ACC112 (cell line): ENCODE data around the gene MARCHF10.
A peak's percentile ranks its signal among the peaks of the same experiment; 100 is the strongest.
"Not testable (repeated sequence)": the region's sequence is repeated elsewhere in the genome, so short reads cannot be mapped to it uniquely, and the experiment has no call there.

Experiments used
- H2AFZ ChIP-seq: fragments of 200-600 bp; sonication (generic); one replicate; pipeline ENCODE4 v1.6.0; 2017; ENCODE audit warnings: antibody characterized with exemption, low read length; ENCODE audit not compliant: unreplicated experiment
- H3K27ac ChIP-seq: fragments of 200-600 bp; sonication (generic); 2 replicates; pipeline ENCODE4 v1.5.1; 2014; ENCODE audit warnings: low read depth, mild to moderate bottlenecking, antibody characterized with exemption, low read length, moderate library complexity
- H3K27me3 ChIP-seq: fragments of 200-600 bp; sonication (generic); 2 replicates; pipeline ENCODE4 v1.6.1; 2014; ENCODE audit warnings: mild to moderate bottlenecking, antibody characterized with exemption, low read length, moderate library complexity, mixed read lengths; ENCODE audit not compliant: insufficient read depth
- H3K36me3 ChIP-seq: fragments of 200-600 bp; sonication (generic); 2 replicates; pipeline ENCODE4 v1.6.1; 2016; ENCODE audit warnings: mild to moderate bottlenecking, antibody characterized with exemption, low read length, moderate library complexity, mixed read lengths; ENCODE audit not compliant: insufficient read depth
- H3K4me1 ChIP-seq: fragments of 200-600 bp; sonication (generic); one replicate; pipeline ENCODE4 v1.6.1; 2016; ENCODE audit warnings: low read length, mixed read lengths; ENCODE audit not compliant: insufficient read depth, unreplicated experiment, control insufficient read depth
- H3K4me3 ChIP-seq: fragments of 200-600 bp; sonication (generic); 2 replicates; pipeline ENCODE4 v1.5.1; 2014; ENCODE audit warnings: mild to moderate bottlenecking, low read depth, low read length
- H3K79me2 ChIP-seq: fragments of 200-600 bp; sonication (generic); one replicate; pipeline ENCODE4 v1.6.0; 2016; ENCODE audit warnings: low read length; ENCODE audit not compliant: control insufficient read depth, unreplicated experiment, insufficient read depth

Gene MARCHF10

DNA sequence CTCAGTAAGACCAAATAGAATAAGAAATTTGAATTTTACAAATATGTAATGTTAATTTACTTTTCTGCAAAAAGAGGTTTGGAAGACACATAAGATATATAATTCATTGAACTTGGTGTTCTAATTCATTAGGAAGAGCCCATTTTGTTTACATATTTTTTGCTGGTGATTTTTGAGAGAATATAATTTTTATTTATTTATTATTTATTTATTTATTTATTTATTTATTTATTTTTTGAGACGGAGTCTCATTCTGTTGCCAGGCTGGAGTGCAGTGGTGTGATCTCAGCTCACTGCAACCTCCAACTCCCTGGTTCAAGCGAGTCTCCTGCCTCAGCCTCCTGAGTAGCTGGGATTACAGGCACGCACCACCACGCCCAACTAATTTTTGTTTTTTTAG is 25.7 kb upstream of the MARCHF10 start:
- H3K27me3 ChIP-seq, H3K27ac ChIP-seq, H3K4me3 ChIP-seq, H3K36me3 ChIP-seq, H2AFZ ChIP-seq, H3K4me1 ChIP-seq, H3K79me2 ChIP-seq: not testable (repeated sequence)

DNA sequence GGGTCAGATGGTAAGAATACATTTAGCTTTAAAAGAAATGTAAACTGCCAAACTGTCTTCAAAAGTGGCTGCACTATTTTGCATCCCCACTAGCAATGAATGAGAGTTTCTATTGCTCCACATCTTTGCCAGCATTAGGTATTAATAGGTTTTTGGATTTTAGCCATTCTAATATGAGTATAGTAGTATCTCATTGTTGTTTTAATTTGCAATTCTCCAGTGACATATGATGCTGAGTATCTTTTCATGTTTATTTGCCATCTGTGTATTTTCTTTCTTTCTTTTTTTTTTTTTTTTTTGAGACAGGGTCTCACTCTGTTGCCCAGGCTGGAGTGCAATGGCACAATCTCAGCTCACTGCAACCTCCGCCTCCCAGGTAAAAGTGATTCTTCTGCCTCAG is 24.3 kb upstream of the MARCHF10 start:
- H3K4me1 ChIP-seq, result peaks cover 11% of the 10 kb centered on the region
- no peak overlapping the region for H3K4me3 ChIP-seq
- H2AFZ ChIP-seq, result no peak overlapping the region
- H3K79me2 ChIP-seq, result no peaks in the 10 kb centered on the region
- no peaks in the 10 kb centered on the region for H3K27me3 ChIP-seq
- no peaks in the 10 kb centered on the region for H3K36me3 ChIP-seq
- H3K27ac ChIP-seq, result no peak overlapping the region

DNA sequence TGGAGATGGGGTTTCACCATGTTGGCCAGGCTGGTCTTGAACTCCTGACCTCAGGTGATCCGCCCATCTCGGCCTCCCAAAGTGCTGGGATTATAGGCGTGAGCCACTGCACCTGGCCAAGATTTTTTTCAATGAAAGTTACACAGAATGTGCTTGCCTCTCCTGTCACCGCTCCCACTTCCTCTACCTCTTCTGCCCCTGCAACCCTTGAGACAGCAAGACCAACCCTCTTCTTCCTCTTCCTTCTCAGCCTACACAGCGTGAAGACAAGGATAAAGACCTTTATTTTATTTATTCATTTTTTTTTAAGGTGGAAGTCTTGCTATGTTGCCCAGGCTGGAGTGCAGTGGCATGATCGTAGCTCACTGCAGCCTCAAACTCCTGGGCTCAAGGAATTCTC is 23.0 kb upstream of the MARCHF10 start:
- H2AFZ ChIP-seq, H3K79me2 ChIP-seq, H3K4me3 ChIP-seq, H3K27me3 ChIP-seq, H3K36me3 ChIP-seq, H3K27ac ChIP-seq: not testable (repeated sequence)
- H3K4me1 ChIP-seq, result peaks cover 22% of the 10 kb centered on the region

DNA sequence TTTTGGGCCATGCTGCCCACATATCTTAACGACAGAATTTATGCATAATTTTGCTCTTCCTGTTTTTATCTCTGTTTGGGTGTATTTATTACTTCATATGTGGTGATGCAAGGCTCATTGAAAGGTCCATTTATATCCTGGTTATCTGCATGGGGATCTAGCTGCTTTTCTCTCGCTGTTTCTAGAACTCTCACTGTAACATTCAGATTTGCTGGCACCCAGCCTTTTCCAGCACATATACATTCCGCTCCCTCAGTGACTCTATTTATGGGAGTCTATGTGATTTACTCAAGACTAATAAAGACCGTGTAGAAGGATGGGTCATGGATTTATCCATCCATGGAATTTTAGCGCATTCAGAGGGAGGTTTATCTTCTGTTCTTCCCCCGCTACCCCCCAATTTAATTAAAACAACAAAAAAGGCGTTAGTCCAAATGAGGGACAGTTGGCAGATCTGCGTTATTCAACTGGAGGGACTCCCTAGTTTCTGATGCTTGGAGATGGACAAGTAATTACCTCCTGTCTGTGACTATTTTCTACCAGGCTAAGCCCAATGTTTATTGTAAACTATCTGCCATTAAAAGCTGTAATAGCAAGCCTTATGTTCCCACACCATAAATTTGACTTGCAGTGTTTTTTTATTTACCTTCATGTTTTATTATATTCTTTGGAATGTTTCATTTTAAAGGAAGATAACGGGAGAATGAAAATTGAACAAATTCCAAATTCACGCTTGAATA is 19.8 kb upstream of the MARCHF10 start:
- H3K36me3 ChIP-seq, result no peaks in the 10 kb centered on the region
- peak overlapping the region; percentile 2; the same call in 1 of the 2 replicates for H3K4me3 ChIP-seq
- H2AFZ ChIP-seq, result peak overlapping the region; percentile 66
- peak overlapping the region; percentile 77 for H3K27ac ChIP-seq
- no peaks in the 10 kb centered on the region for H3K27me3 ChIP-seq
- no peaks in the 10 kb centered on the region for H3K79me2 ChIP-seq
- H3K4me1 ChIP-seq, result peaks cover 42% of the 10 kb centered on the region

DNA sequence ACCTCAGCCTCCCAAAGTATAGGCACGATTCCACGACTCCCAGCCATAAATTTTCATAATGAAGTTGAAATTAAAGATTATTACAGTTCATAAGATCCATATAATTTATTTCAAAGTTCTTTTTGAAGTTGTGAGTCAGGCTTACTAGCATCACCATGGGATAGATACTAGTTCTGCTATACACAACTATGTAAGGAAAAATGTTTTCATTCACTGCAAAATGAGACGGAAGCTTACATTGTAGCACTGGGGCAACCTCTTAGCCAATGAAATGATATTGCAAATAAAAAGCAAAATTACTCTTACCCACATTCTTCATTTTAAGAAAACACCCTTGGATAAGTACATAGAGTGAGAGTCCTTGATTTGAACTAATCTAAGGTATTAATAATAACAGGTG is 18.8 kb upstream of the MARCHF10 start:
- Histone ChIP-seq H3K79me2 (no peaks in the 10 kb centered on the region), H3K27me3 (no peaks in the 10 kb centered on the region), H3K27ac (peak overlapping the region; percentile 77), H3K36me3 (no peaks in the 10 kb centered on the region), H3K4me1 (peaks cover 52% of the 10 kb centered on the region), H2AFZ (peak overlapping the region; percentile 66), H3K4me3 (no peak overlapping the region)

DNA sequence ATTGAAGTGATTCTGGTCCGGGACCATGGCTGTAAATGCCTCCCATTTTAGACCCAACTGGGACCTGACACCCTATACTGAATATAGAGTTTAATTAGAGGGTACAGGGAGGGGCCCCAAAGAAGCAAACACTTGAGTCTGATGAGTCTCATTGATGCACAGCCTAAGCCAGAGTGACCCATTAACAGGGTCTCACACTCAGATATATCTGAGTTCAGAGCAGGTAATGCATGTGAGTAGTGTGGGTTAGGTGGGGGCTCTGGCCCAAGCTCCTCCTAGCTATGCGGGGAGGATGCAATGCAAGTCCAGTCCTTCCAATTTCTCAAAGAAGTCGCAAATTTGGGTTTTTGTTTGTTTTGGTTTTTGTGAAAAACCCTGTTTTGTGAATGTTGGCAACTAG is 17.1 kb upstream of the MARCHF10 start:
- H3K27ac ChIP-seq, result peak overlapping the region; percentile 95
- peak overlapping the region; percentile 33 for H2AFZ ChIP-seq
- H3K4me3 ChIP-seq, result peak overlapping the region; percentile 5; the same call in 1 of the 2 replicates

DNA sequence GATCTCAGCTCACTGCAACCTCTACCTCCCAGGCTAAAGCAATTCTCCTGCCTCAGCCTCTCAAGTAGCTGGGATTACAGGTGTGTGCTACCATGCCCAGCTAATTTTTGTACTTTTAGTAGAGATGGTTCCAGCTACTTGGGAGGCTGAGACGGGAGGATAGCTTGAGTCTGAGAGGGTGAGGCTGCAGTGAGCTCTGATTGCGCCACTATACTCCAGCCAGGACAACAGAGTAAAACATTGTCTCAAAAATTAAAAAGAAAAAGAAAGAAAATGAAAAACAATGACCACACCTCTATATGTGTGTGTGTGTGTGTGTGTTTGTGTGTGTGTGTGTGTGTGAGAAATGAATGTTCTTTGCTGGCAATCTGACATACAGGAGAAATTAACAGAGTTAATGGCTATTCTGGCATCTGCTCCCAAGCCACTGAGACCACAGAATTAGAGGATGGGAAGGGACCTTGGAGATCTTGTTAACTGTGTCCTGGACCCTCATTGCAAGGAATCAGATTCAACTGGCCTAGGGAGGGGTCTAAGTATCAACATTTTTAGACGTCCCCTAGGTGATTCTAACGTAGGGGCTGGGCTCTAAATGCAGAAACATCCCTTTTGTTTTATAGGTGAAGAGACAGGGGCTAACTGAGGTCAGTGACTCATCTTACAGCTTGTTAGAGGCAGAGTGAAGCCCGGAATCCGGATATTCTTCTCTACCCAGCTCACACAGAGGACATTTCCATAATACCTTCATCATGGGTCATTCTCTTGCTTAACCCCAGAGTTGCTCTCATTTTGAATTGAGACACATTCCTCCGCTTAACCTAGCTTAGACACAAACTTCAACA is 16.4 kb upstream of the MARCHF10 start:
- no peaks in the 10 kb centered on the region for H3K36me3 ChIP-seq
- peaks cover 73% of the 10 kb centered on the region for H3K4me1 ChIP-seq
- H3K4me3 ChIP-seq, result peak overlapping the region; percentile 5; the same call in 1 of the 2 replicates
- peak overlapping the region; percentile 33 for H2AFZ ChIP-seq
- no peaks in the 10 kb centered on the region for H3K79me2 ChIP-seq
- H3K27me3 ChIP-seq, result no peaks in the 10 kb centered on the region
- peak overlapping the region; percentile 95 for H3K27ac ChIP-seq

More for the DNA sequence above, 17.1 kb upstream of the MARCHF10 start:
- Histone ChIP-seq H3K79me2 (no peaks in the 10 kb centered on the region), H3K27me3 (no peaks in the 10 kb centered on the region), H3K36me3 (no peaks in the 10 kb centered on the region), H3K4me1 (peaks cover 70% of the 10 kb centered on the region)

DNA sequence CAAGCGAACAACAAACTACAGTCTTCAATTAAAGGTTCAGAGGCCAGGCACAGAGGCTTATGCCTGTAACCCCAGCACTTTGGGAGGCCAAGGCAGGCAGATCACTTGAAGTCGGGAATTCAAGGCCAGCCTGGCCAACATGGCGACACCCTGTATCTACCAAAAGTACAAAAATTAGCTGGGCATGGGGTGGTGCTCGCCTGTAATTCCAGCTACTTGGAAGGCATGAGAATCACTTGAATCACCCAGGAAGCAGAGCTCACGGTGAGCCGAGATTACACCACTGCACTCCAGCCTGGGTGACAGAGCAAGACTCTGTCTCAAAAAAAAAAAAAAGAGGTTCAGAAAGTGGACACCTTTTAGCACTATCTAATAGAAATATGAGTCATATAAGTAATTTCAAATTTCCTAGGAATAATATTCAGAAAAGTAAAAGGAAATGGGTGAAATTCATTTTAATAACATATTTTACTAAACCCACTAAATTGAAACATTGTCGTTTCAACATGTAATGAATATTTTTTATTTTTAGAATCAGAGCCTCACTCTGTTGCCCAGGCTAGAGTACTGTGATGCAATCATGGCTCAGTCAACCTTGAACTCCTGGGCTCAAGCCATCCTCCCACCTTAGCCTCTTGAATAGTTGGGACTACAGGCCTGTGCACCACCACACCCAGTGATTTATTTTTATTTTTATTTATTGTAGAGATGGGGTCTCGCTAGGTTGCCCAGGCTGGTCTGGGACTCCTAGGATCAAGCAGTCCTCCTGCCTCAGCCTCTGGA is 15.2 kb upstream of the MARCHF10 start:
- H2AFZ ChIP-seq, result peak overlapping the region; percentile 45
- H3K4me3 ChIP-seq, result no peak overlapping the region
- H3K79me2 ChIP-seq, result no peaks in the 10 kb centered on the region
- peaks cover 83% of the 10 kb centered on the region for H3K4me1 ChIP-seq
- H3K27ac ChIP-seq, result peak overlapping the region; percentile 95
- no peaks in the 10 kb centered on the region for H3K36me3 ChIP-seq
- H3K27me3 ChIP-seq, result no peaks in the 10 kb centered on the region

DNA sequence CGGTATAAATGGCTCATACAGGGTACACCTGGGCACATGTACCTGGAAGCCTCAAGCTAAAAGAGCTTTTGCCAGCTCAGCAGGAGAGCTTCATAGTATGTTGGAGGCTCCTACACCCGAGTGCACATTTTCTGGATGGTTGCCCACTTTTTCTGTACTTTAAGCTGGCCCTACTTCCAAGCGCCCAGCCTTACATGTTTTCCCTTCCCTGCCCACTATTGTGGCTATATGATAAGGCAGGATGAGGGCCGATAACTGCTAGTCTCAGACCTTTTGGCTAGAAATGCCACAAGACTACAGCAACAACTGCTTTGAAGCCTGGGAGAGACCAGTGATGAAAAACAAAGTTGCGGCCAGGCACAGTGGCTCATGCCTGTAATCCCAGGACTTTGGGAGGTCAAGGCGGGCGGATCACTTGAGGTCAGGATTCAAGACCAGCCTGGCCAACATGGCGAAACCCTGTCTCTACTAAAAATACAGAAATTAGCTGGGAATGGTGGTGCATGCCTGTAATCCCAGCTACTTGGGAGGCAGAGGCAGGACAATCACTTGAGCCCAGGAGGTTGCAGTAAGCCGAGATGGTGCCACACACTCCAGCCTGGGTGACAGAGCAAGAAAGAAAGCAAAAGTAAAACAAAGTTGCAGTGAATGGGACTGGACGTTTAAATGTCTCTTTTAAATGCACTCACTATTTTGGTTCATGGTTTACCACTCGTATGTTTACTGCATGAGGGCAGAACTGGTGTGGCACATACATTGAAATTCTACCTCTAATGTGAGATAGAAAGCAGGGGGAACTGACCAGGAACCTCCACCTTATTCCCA is 14.2 kb upstream of the MARCHF10 start:
- Histone ChIP-seq H3K27ac (peak overlapping the region; percentile 95), H3K79me2 (no peaks in the 10 kb centered on the region), H3K36me3 (no peaks in the 10 kb centered on the region), H3K4me1 (peaks cover 72% of the 10 kb centered on the region), H3K4me3 (no peak overlapping the region), H3K27me3 (no peaks in the 10 kb centered on the region), H2AFZ (peak overlapping the region; percentile 45)
